CD14-positive monocyte (primary cell): ENCODE measurements around the gene PLD3. TPM values are rescaled to one million over a fixed set of nuclear protein-coding genes. Genes with fewer than 3 reads are reported as not detected.
"Not testable (repeated sequence)": the region's sequence is repeated elsewhere in the genome, so short reads cannot be mapped to it uniquely, and the experiment has no call there.

Source experiments
- DNase-seq, 3 donors: peaks; one replicate each; pipeline ENCODE4 v3.0.0-alpha.2; 2011 to 2022
- H2AFZ ChIP-seq: 2 replicates; pipeline ENCODE4 v1.6.0; 2012; ENCODE audit warnings: mild to moderate bottlenecking, low read depth, low read length, inconsistent platforms; ENCODE audit not compliant: insufficient read depth, poor library complexity, severe bottlenecking
- H3K27ac ChIP-seq, 2 donors: 1 replicate in 1 of 2; 2 replicates in 1 of 2; pipeline ENCODE4 v1.5.1; 2012 to 2013; ENCODE audit warnings: low read length in 2 of 2, control low read depth in 1 of 2, inconsistent platforms in 1 of 2, low read depth in 1 of 2, mild to moderate bottlenecking in 1 of 2
- H3K27me3 ChIP-seq, 2 donors: one replicate each; pipeline versions ENCODE4 v1.6.0 to v1.6.1; 2011 to 2013; ENCODE audit warnings: low read length in 2 of 2; ENCODE audit not compliant: control insufficient read depth in 2 of 2, insufficient read depth in 2 of 2
- H3K36me3 ChIP-seq, 2 donors: replicated peaks in 1 of 2; 1 replicate in 1 of 2; 2 replicates in 1 of 2; pipeline versions ENCODE4 v1.5.1 to v1.6.1; 2012 to 2013; ENCODE audit warnings: low read length in 2 of 2, control low read depth in 1 of 2, inconsistent platforms in 1 of 2, mild to moderate bottlenecking in 1 of 2; ENCODE audit not compliant: insufficient read depth in 2 of 2, control insufficient read depth in 1 of 2
- H3K4me1 ChIP-seq, 2 donors: 1 replicate in 1 of 2; 2 replicates in 1 of 2; pipeline versions ENCODE4 v1.5.1 to v1.6.1; 2012 to 2013; ENCODE audit warnings: low read length in 2 of 2, control low read depth in 1 of 2, inconsistent platforms in 1 of 2, mild to moderate bottlenecking in 1 of 2, moderate library complexity in 1 of 2; ENCODE audit not compliant: insufficient read depth in 2 of 2, control insufficient read depth in 1 of 2
- H3K4me2 ChIP-seq: replicated peaks from 2 replicates; pipeline ENCODE3; 2012; ENCODE audit warnings: low read length, moderate library complexity, mild to moderate bottlenecking; ENCODE audit not compliant: poor library complexity, severe bottlenecking; ENCODE audit errors: extremely low read depth
- H3K4me3 ChIP-seq, 3 experiments: fragments of 200-600 bp in 1 of 3; sonication (generic) in 1 of 3; replicated peaks in 1 of 3; 1 replicate in 2 of 3; 2 replicates in 1 of 3; pipeline ENCODE4 v1.5.1; 2011 to 2013; ENCODE audit warnings: low read length in 3 of 3, mild to moderate bottlenecking in 3 of 3, control low read depth in 2 of 3, low read depth in 2 of 3, inconsistent platforms in 1 of 3, moderate library complexity in 1 of 3
- H3K79me2 ChIP-seq: 2 replicates; pipeline ENCODE4 v1.6.0; 2012; ENCODE audit warnings: mild to moderate bottlenecking, control low read depth, inconsistent platforms, low read length, moderate library complexity; ENCODE audit not compliant: insufficient read depth
- H3K9ac ChIP-seq: 2 replicates; pipeline ENCODE4 v1.6.0; 2017; ENCODE audit warnings: low read length, mild to moderate bottlenecking; ENCODE audit not compliant: insufficient read depth, poor library complexity, severe bottlenecking
- H3K9me3 ChIP-seq, 2 donors: replicated peaks in 1 of 2; 1 replicate in 1 of 2; 2 replicates in 1 of 2; pipeline versions ENCODE4 v1.5.1 to v1.6.1; 2012 to 2013; ENCODE audit warnings: low read length in 2 of 2, control low read depth in 1 of 2; ENCODE audit not compliant: control insufficient read depth in 1 of 2, insufficient read depth in 1 of 2
- H4K20me1 ChIP-seq: 2 replicates; pipeline ENCODE4 v1.6.0; 2012; ENCODE audit warnings: mild to moderate bottlenecking, low read length, control low read depth, moderate library complexity; ENCODE audit not compliant: insufficient read depth
- H3K27ac Mint-ChIP-seq, 7 donors: one replicate each; pipeline ENCODE4 v1.8.0; 2020; ENCODE audit warnings: mild to moderate bottlenecking in 7 of 7, mixed read lengths in 7 of 7, moderate library complexity in 6 of 7, inconsistent platforms in 2 of 7
- H3K27me3 Mint-ChIP-seq, 3 donors: one replicate each; pipeline ENCODE4 v1.8.0; 2021 to 2022; ENCODE audit warnings: low read depth in 3 of 3, mild to moderate bottlenecking in 3 of 3, mixed read lengths in 3 of 3, moderate library complexity in 3 of 3, inconsistent platforms in 1 of 3
- H3K36me3 Mint-ChIP-seq, 2 donors: one replicate each; pipeline ENCODE4 v1.8.0; 2020; ENCODE audit warnings: mixed read lengths in 2 of 2, inconsistent platforms in 1 of 2, mild to moderate bottlenecking in 1 of 2
- H3K4me1 Mint-ChIP-seq: one replicate; pipeline ENCODE4 v1.8.0; 2020; ENCODE audit warnings: mild to moderate bottlenecking, mixed read lengths
- H3K4me3 Mint-ChIP-seq, 2 donors: one replicate each; pipeline ENCODE4 v1.8.0; 2020; ENCODE audit warnings: mild to moderate bottlenecking in 2 of 2, mixed read lengths in 2 of 2, moderate library complexity in 1 of 2
- H3K9me3 Mint-ChIP-seq, 7 donors: one replicate each; pipeline ENCODE4 v1.8.0; 2020 to 2022; ENCODE audit warnings: mixed read lengths in 7 of 7, mild to moderate bottlenecking in 6 of 7, moderate library complexity in 6 of 7, inconsistent platforms in 2 of 7
- WGBS: methylation state at CpG from one replicate; pipeline ENCODE4 v1.1.5; 2013; ENCODE audit warnings: missing lambda C conversion rate; ENCODE audit not compliant: insufficient coverage; 5-methylcytosine and 5-hydroxymethylcytosine counted together
- intact Hi-C, 2 donors: fragments of 100-400 bp; cut with micrococcal nuclease; formaldehyde crosslinking; loops; one replicate each; pipeline versions ENCODE4 v1.15.0 to v1.15.1; 2023
- polyA plus RNA-seq, 3 donors: library from polyadenylated mRNA; depleted of rRNA in 1 of 3; unstranded in 2 of 3; stranded (reverse) in 1 of 3; fragments of 300-500 nt in 2 of 3; fragments of >200 nt in 1 of 3; fragmentation: Illumina TruSeq in 2 of 3; gene quantifications; 1 replicate in 2 of 3; 2 replicates in 1 of 3; pipeline ENCODE4 v1.2.3, GENCODE V29; 2012 to 2021
- TF ChIP-seq, protein P1 (sequence below): fragments of 200-600 bp; IDR thresholded peaks from one replicate; pipeline ENCODE4 v1.8.0; 2022; ENCODE audit warnings: antibody characterized with exemption, mild to moderate bottlenecking

Gene PLD3
- polyA plus RNA-seq, 3 donors, result 168 to 334 (median 170) TPM

DNA sequence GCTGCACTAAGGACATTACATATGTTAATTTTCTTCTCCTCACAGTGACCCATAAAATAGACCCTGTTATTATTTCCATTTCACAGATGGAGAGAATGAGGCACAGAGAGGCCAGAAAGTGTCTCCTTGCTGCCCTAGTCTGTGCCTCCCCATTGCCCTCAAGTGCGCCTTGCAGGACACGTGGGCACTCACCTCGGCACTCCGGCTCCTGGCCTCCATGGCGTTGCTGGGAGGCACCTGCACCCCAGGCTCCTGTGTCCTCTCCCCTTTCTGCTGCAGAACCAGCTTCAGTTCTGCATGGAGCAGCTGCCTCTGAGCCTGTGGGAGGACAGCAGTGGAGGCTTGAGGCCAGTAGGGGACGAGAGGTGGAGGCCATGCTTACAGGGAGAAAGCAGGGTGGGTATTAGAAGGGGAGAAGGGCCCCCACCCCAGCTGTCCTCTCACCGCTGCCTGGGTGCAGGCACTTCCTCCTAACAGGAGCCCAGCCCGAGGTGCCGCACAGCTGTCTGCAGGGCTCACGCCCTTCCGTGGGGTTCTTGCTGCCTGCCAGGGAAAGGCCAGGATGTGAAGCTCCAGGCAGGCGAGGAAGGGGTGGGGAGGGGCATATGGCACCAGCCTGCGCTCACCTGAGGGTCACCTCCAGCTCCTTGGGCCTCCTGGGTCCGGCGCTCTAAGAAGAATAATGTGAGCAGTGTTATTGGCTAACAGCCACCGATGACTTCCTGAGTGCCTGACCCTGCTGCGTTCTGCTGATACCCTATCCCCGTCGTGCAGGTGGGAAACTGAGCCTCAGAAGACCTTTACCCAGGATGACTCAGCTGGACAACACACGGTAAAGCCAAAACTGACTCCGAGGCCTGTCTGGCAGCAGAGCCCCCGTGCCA is 59.5 kb downstream of the PLD3 start:
- H3K27me3 Mint-ChIP-seq, result peaks cover under 1 to 8% (median 5%) of the 10 kb centered on the region in 3 donors
- Histone ChIP-seq H3K9ac (no peak overlapping the region), H4K20me1 (no peaks in the 10 kb centered on the region), H3K27me3 (no peaks in the 10 kb centered on the region), H2AFZ (peak overlapping the region; percentile 79), H3K79me2 (no peaks in the 10 kb centered on the region), H3K4me3 (peak overlapping the region in 1 of 3 experiments; percentile 37), H3K36me3 (no peaks in the 10 kb centered on the region), H3K4me2 (peak overlapping the region; percentile 49), H3K9me3 (no peaks in the 10 kb centered on the region), H3K4me1 (peaks cover 19 to 23% of the 10 kb centered on the region in 2 donors), H3K27ac (no peak overlapping the region)
- H3K4me3 Mint-ChIP-seq, result peak overlapping the region; percentile 9 to 78
- intact Hi-C loops, result no loop called here
- H3K36me3 Mint-ChIP-seq, result no peaks in the 10 kb centered on the region
- H3K27ac Mint-ChIP-seq, result peak overlapping the region in 1 of 7 donors; percentile 73
- H3K4me1 Mint-ChIP-seq, result peaks cover 27% of the 10 kb centered on the region
- whole genome bisulfite sequencing, result 35% methylated on average over 20 of the region's 22 CpGs
- DNase-seq, result peak in 1 of 3 donors; percentile 25
- TF ChIP-seq, protein P1, sequence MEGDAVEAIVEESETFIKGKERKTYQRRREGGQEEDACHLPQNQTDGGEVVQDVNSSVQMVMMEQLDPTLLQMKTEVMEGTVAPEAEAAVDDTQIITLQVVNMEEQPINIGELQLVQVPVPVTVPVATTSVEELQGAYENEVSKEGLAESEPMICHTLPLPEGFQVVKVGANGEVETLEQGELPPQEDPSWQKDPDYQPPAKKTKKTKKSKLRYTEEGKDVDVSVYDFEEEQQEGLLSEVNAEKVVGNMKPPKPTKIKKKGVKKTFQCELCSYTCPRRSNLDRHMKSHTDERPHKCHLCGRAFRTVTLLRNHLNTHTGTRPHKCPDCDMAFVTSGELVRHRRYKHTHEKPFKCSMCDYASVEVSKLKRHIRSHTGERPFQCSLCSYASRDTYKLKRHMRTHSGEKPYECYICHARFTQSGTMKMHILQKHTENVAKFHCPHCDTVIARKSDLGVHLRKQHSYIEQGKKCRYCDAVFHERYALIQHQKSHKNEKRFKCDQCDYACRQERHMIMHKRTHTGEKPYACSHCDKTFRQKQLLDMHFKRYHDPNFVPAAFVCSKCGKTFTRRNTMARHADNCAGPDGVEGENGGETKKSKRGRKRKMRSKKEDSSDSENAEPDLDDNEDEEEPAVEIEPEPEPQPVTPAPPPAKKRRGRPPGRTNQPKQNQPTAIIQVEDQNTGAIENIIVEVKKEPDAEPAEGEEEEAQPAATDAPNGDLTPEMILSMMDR, result no peak
- H3K9me3 Mint-ChIP-seq, result peaks cover 0 to 2% (median 0%) of the 10 kb centered on the region in 7 donors

DNA sequence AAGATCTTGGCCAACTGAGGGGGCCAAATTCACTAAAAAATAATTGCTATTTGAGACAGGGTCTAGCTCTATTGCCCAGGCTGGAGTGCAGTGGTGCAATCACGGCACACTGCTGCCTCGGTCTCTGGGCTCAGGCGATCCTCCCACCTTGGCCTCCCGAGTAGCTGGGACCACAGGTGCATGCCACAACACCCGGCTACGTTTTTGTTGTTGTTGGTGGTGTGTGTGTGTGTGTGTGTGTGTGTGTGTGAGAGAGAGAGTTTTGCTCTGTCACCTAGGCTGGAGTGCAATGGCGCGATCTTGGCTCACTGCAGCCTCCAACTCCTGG is 60.1 kb downstream of the PLD3 start:
- not testable (repeated sequence) for H2AFZ ChIP-seq, H3K9ac ChIP-seq

More for the DNA sequence above, 60.1 kb downstream of the PLD3 start:
- H3K4me3 ChIP-seq, H3K27me3 ChIP-seq, H3K4me3 Mint-ChIP-seq, DNase-seq, intact Hi-C loops, H4K20me1 ChIP-seq, H3K9me3 ChIP-seq, H3K9me3 Mint-ChIP-seq, H3K36me3 ChIP-seq, H3K27me3 Mint-ChIP-seq, H3K36me3 Mint-ChIP-seq, H3K27ac ChIP-seq, H3K79me2 ChIP-seq, H3K27ac Mint-ChIP-seq: not testable (repeated sequence)
- WGBS, result 89% methylated on average over 6 of the region's 8 CpGs
- peaks cover 16 to 17% of the 10 kb centered on the region in 2 donors for H3K4me1 ChIP-seq
- peak overlapping the region; percentile 49 for H3K4me2 ChIP-seq
- H3K4me1 Mint-ChIP-seq, result peaks cover 24% of the 10 kb centered on the region
